Caco-2 (cell line): Measurements from ENCODE around the gene ELOVL7. TPM values are rescaled to one million over a fixed set of nuclear protein-coding genes. Genes with fewer than 3 reads are reported as not detected.

Experiments
- BruUV-seq: library from RNA; stranded (reverse); fragments of 400-500 nt; replicated peaks from 2 replicates; lab custom pipeline; 2021; lab: Mats Ljungman, UMichigan
- CTCF ChIA-PET: fragments of 300-600 bp; sonication (Branson Sonifier 250); formaldehyde crosslinking; loops from one replicate; lab custom pipeline; 2022; ENCODE audit warnings: antibody characterized with exemption; lab: Charles Lee
- POLR2A ChIA-PET: fragments of 300-600 bp; sonication (Branson Sonifier 250); formaldehyde crosslinking; loops from one replicate; lab custom pipeline; 2022; ENCODE audit warnings: antibody characterized with exemption; lab: Charles Lee
- DNase-seq, 2 experiments: peaks; one replicate each; pipeline versions ENCODE4 v3.0.0 to v3.0.0-alpha.2; 2020 to 2022
- H3K27me3 ChIP-seq: replicated peaks from 2 replicates; pipeline ENCODE4 v1.6.0; 2011; ENCODE audit warnings: low read length; ENCODE audit not compliant: control insufficient read depth, insufficient read depth
- H3K36me3 ChIP-seq: 2 replicates; pipeline ENCODE4 v1.5.1; 2011; ENCODE audit warnings: low read length; ENCODE audit not compliant: control insufficient read depth, insufficient read depth
- H3K4me1 ChIP-seq: fragments of 250-450 bp; sonication (Bioruptor Pico); 2 replicates; pipeline ENCODE4 v1.5.1; 2020; ENCODE audit warnings: mild to moderate bottlenecking
- H3K4me3 ChIP-seq: 2 replicates; pipeline ENCODE4 v1.5.1; 2011; ENCODE audit warnings: low read depth, mild to moderate bottlenecking, control low read depth, low read length
- H3K9me3 ChIP-seq: fragments of 250-450 bp; sonication (Bioruptor Pico); 2 replicates; pipeline ENCODE4 v1.5.1; 2020; ENCODE audit warnings: mild to moderate bottlenecking, moderate library complexity
- H3K27ac Mint-ChIP-seq: one replicate; pipeline ENCODE4 v1.8.0; 2022; ENCODE audit warnings: mixed read lengths; ENCODE audit not compliant: unreplicated experiment
- H3K27me3 Mint-ChIP-seq: one replicate; pipeline ENCODE4 v1.8.0; 2022; ENCODE audit warnings: mixed read lengths; ENCODE audit not compliant: insufficient read depth, unreplicated experiment
- H3K36me3 Mint-ChIP-seq: one replicate; pipeline ENCODE4 v1.8.0; 2022; ENCODE audit warnings: mild to moderate bottlenecking, mixed read lengths; ENCODE audit not compliant: insufficient read depth, unreplicated experiment
- H3K4me1 Mint-ChIP-seq: one replicate; pipeline ENCODE4 v1.8.0; 2022; ENCODE audit warnings: low read depth, mixed read lengths; ENCODE audit not compliant: unreplicated experiment
- H3K4me3 Mint-ChIP-seq: one replicate; pipeline ENCODE4 v1.8.0; 2022; ENCODE audit warnings: mild to moderate bottlenecking, moderate library complexity, mixed read lengths; ENCODE audit not compliant: unreplicated experiment
- H3K9me3 Mint-ChIP-seq: one replicate; pipeline ENCODE4 v1.8.0; 2022; ENCODE audit warnings: mixed read lengths; ENCODE audit not compliant: unreplicated experiment
- intact Hi-C: fragments of 100-400 bp; cut with micrococcal nuclease; formaldehyde crosslinking; loops from one replicate; pipeline ENCODE4 v1.10.0; 2022; ENCODE audit not compliant: unreplicated experiment
- total RNA-seq: library from RNA; stranded (reverse); gene quantifications from 2 replicates; pipeline ENCODE4 v1.2.3, GENCODE V29; 2022
- TF ChIP-seq, protein P1 (sequence below), 2 experiments: fragments of 200-600 bp in 1 of 2; IDR thresholded peaks; 1 replicate in 1 of 2; 2 replicates in 1 of 2; pipeline versions ENCODE4 v1.5.1 to v1.8.0; 2011 to 2022; ENCODE audit warnings: antibody characterized with exemption in 1 of 2, control low read depth in 1 of 2, inconsistent platforms in 1 of 2, low read depth in 1 of 2, low read length in 1 of 2, mild to moderate bottlenecking in 1 of 2, moderate library complexity in 1 of 2; ENCODE audit not compliant: insufficient read depth in 1 of 2, severe bottlenecking in 1 of 2, unreplicated experiment in 1 of 2

The ELOVL7 gene
- total RNA-seq, 1 experiment from 2014 or later, result 16.4 TPM

DNA sequence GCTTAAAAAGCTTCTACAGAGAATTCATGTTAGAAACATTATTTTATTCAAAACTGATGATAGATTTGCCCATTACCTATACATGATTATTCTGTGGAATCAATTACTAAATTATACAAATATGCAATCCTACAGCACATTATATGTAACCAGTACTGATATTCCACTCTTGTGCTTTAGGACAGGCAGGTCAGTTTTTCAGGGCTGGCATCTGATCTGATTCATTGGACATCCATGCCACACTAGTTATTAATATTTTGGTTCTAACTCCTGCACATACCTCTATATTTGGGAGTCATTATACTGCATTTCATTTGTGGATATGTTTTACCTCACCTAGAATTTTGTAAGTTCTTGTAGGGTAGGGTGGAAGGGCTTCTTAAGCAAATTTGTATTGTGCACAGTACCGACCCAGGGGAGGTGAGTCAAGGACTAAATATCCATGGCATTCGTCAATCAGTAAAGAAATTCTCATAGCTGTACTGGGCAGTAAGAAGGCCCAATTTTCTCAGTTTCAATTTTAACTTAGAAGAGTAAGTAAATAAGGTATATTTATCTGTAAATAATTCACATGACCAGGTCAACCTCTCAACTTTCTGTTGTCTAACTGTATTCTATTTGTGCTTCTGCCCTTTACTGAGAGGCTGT, 33.5 kb downstream of the ELOVL7 start:
- H3K4me1 ChIP-seq, result peaks cover 51% of the 10 kb centered on the region
- DNase-seq, result peak in 1 of 2 experiments; percentile 26
- POLR2A ChIA-PET, result interaction anchor here (0.6 kb wide), 1 partner anchor 1889 kb away, joined by 7 read pairs; no protein-coding TSS in a partner anchor
- TF ChIP-seq, protein P1, sequence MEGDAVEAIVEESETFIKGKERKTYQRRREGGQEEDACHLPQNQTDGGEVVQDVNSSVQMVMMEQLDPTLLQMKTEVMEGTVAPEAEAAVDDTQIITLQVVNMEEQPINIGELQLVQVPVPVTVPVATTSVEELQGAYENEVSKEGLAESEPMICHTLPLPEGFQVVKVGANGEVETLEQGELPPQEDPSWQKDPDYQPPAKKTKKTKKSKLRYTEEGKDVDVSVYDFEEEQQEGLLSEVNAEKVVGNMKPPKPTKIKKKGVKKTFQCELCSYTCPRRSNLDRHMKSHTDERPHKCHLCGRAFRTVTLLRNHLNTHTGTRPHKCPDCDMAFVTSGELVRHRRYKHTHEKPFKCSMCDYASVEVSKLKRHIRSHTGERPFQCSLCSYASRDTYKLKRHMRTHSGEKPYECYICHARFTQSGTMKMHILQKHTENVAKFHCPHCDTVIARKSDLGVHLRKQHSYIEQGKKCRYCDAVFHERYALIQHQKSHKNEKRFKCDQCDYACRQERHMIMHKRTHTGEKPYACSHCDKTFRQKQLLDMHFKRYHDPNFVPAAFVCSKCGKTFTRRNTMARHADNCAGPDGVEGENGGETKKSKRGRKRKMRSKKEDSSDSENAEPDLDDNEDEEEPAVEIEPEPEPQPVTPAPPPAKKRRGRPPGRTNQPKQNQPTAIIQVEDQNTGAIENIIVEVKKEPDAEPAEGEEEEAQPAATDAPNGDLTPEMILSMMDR (IDR thresholded peaks at IDR 0.05; ENCODE audit: insufficient read depth in 1 of 2, low read depth in 1 of 2, low read length in 1 of 2, severe bottlenecking in 1 of 2, unreplicated experiment in 1 of 2), result no peak
- no peaks in the 10 kb centered on the region for H3K27me3 Mint-ChIP-seq
- peaks cover 41% of the 10 kb centered on the region for H3K4me1 Mint-ChIP-seq
- CTCF ChIA-PET, result interaction anchor here (1.2 kb wide), 1 partner anchor 111 kb away, joined by 3 read pairs; the partner anchor contains the start of gene DEPDC1B
- H3K27me3 ChIP-seq, result no peaks in the 10 kb centered on the region
- H3K36me3 Mint-ChIP-seq, result no peaks in the 10 kb centered on the region
- H3K36me3 ChIP-seq, result no peaks in the 10 kb centered on the region
- no TSS peak for BruUV-seq
- peak overlapping the region; percentile 65 for H3K27ac Mint-ChIP-seq
- H3K4me3 ChIP-seq, result no peak overlapping the region
- H3K9me3 Mint-ChIP-seq, result no peaks in the 10 kb centered on the region
- H3K9me3 ChIP-seq, result no peaks in the 10 kb centered on the region
- intact Hi-C loops, result loop anchor here (1.0 to 2.0 kb wide), 2 partner anchors 26 to 33 kb away; no protein-coding TSS in a partner anchor
- peak overlapping the region; percentile 10 for H3K4me3 Mint-ChIP-seq

DNA sequence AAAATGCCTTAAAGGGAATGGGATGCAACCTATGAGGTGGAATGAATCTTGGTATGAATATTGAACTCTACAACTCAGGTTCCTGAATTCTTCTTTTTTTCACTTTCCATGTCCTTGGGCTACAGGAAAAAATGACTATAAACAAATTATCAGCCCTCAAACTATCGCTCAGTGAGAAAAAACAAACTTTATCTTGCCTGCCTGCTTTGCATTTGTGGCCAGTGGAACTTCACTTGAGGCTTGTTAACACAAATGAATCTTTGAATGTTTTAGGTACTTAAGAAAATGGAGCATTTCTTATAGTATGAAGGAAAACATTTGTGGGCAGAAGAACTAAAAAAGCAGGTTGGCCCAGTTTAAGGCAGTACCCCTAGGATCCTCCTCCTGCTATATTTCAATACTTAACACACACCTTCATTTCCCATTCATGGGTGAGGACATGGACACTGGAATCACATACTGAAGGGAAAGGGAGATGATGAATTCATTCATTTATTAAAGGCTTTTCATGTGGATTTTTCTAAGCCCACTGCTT, 34.1 kb downstream of the ELOVL7 start:
- Mint-ChIP-seq H3K4me3 (no peak overlapping the region), H3K36me3 (no peaks in the 10 kb centered on the region), H3K9me3 (no peaks in the 10 kb centered on the region), H3K27me3 (no peaks in the 10 kb centered on the region), H3K27ac (no peak overlapping the region), H3K4me1 (peaks cover 40% of the 10 kb centered on the region)
- Histone ChIP-seq H3K4me3 (no peak overlapping the region), H3K36me3 (no peaks in the 10 kb centered on the region), H3K27me3 (no peaks in the 10 kb centered on the region), H3K9me3 (no peaks in the 10 kb centered on the region), H3K4me1 (peaks cover 48% of the 10 kb centered on the region)
- intact Hi-C loops, result loop anchor here (1.0 to 2.0 kb wide), 2 partner anchors 27 to 33 kb away; no protein-coding TSS in a partner anchor
- BruUV-seq, result no TSS peak
- ChIA-PET CTCF (no interaction called here), POLR2A (no interaction called here)
- TF ChIP-seq, protein P1 (IDR thresholded peaks at IDR 0.05; ENCODE audit: insufficient read depth in 1 of 2, low read depth in 1 of 2, low read length in 1 of 2, severe bottlenecking in 1 of 2, unreplicated experiment in 1 of 2), result no peak
- DNase-seq, result no peak

DNA sequence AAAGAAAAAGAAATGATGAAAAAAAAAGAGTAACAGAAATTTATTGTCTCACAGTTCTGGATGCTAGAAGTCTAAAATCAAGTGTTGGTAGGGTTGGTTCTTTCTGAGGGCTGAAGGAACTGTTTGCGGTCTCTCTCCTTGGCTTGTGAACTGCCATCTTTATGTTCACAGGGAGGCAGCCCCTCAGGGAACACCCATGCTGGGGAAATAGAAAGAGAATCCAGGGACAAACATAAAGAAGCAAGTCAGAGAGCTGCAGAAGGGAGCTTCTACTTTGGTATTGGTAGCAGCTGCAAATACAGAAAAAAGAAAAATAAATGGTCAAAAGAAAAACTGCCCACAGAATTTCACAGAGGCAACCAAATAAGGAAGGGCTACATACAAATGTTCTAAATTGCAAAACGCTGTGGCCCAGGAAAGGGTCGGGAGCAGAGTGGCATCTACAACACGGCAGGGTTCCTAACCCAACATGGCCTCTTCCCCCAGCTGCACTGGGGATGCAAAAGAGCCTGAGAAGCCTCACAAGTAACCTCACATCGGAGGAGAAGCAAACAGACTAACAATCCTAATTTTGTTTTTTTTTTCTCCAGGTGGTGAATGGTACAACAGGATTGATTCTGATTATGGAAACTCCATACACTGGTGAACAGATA, 37.4 kb downstream of the ELOVL7 start:
- BruUV-seq, result no TSS peak
- no peak overlapping the region for H3K4me3 Mint-ChIP-seq
- no peaks in the 10 kb centered on the region for H3K9me3 Mint-ChIP-seq
- no peak for DNase-seq
- H3K4me1 Mint-ChIP-seq, result peaks cover 13% of the 10 kb centered on the region
- no peaks in the 10 kb centered on the region for H3K27me3 ChIP-seq
- no peaks in the 10 kb centered on the region for H3K27me3 Mint-ChIP-seq
- no peaks in the 10 kb centered on the region for H3K36me3 Mint-ChIP-seq
- H3K27ac Mint-ChIP-seq, result no peak overlapping the region
- no peaks in the 10 kb centered on the region for H3K36me3 ChIP-seq
- no peak overlapping the region for H3K4me3 ChIP-seq
- POLR2A ChIA-PET, result no interaction called here
- CTCF ChIA-PET, result no interaction called here
- intact Hi-C loops, result no loop called here
- TF ChIP-seq, protein P1 (IDR thresholded peaks at IDR 0.05; ENCODE audit: insufficient read depth in 1 of 2, low read depth in 1 of 2, low read length in 1 of 2, severe bottlenecking in 1 of 2, unreplicated experiment in 1 of 2), result no peak
- H3K9me3 ChIP-seq, result no peaks in the 10 kb centered on the region
- H3K4me1 ChIP-seq, result peaks cover 22% of the 10 kb centered on the region
